Measurements from ENCODE around the gene MYL6. TPM values are rescaled to one million over a fixed set of nuclear protein-coding genes. Genes with fewer than 3 reads are reported as not detected.

MYL6 gene
- total RNA-seq (100 to 1,000 TPM; 506 to 663 (median 569) TPM), total RNA-seq (160 to 380 (median 284) reads per million in 29 experiments)
- total RNA-seq (2013) = 1,238 TPM

- H3K9me3 Mint-ChIP-seq = no peaks in the 10 kb centered on the region
- H3K27me3 Mint-ChIP-seq = no peaks in the 10 kb centered on the region
- Histone ChIP-seq H3K4me3 (ENCODE audit: control insufficient read depth in 1 of 2, extremely low read depth in 1 of 2, low read length in 1 of 2) (peak within 1 kb of the TSS; percentile 91 to 99), H3K36me3 (ENCODE audit: control insufficient read depth in 2 of 2, extremely low read depth in 1 of 2, insufficient read depth in 1 of 2, low read length in 1 of 2) (peaks cover 6 to 39% of the 10 kb centered on the region in 2 donors), H3K27ac (ENCODE audit: low read length) (peak within 1 kb of the TSS; percentile 93), H3K4me1 (ENCODE audit: control insufficient read depth in 1 of 2, extremely low read depth in 1 of 2, insufficient read depth in 2 of 2, low read length in 2 of 2) (peaks cover 18 to 51% of the 10 kb centered on the region in 2 experiments), H3K9me3 (no peaks in the 10 kb centered on the region), H3K27me3 (replicated peaks in 1 of 2; ENCODE audit: control insufficient read depth in 2 of 2, extremely low read depth in 1 of 2, insufficient read depth in 2 of 2, low read length in 1 of 2) (no peaks in the 10 kb centered on the region)
- ChIA-PET POLR2A (interaction anchor here in 1 of 2 donors (0.5 to 1.7 kb wide), 3 partner anchors 30 to 56 kb away, joined by 3 to 9 read pairs (median 5); partner anchors contain the start of genes ESYT1 and RPL41), CTCF (interaction anchor here in 1 of 2 donors (0.9 to 3.0 kb wide), 4 partner anchors 22 to 64 kb away, joined by 3 to 10 read pairs (median 7); partner anchors contain the start of genes ESYT1 and SMARCC2)
- H3K4me1 Mint-ChIP-seq = peaks cover 42 to 56% (median 56%) of the 10 kb centered on the region in 3 donors
- 0% methylated on average over 17 of the region's 30 CpGs for WGBS (ENCODE audit: insufficient coverage)
- ATAC-seq (replicated peaks in 1 of 4) (peak; percentile 85 to 88 (median 86)), DNase-seq (peak; percentile 65 to 97 (median 90))
- H3K36me3 Mint-ChIP-seq = peaks cover 30% of the 10 kb centered on the region
- peak within 1 kb of the TSS; percentile 89 to 99 (median 97) for H3K4me3 Mint-ChIP-seq
- H3K27ac Mint-ChIP-seq = peak within 1 kb of the TSS; percentile 94 to 98
Measured at GRCh38 chr12:56158029-56158925, at the start of gene MYL6. MYL6 (plus strand) TSS chr12:56158359; CDS start chr12:56158402, 43 bp downstream.

GRCh38 chr12:56110571-56110970, 47.6 kb upstream of the MYL6 start:
- H3K9me3 Mint-ChIP-seq = no peaks in the 10 kb centered on the region
- Histone ChIP-seq H3K4me1 (ENCODE audit: control insufficient read depth in 1 of 2, extremely low read depth in 1 of 2, insufficient read depth in 2 of 2, low read length in 2 of 2) (peaks cover 8 to 14% of the 10 kb centered on the region in 2 experiments), H3K9me3 (no peaks in the 10 kb centered on the region), H3K4me3 (ENCODE audit: control insufficient read depth in 1 of 2, extremely low read depth in 1 of 2, low read length in 1 of 2) (no peak overlapping the region), H3K27me3 (replicated peaks in 1 of 2; ENCODE audit: control insufficient read depth in 2 of 2, extremely low read depth in 1 of 2, insufficient read depth in 2 of 2, low read length in 1 of 2) (no peaks in the 10 kb centered on the region), H3K36me3 (ENCODE audit: control insufficient read depth in 2 of 2, extremely low read depth in 1 of 2, insufficient read depth in 1 of 2, low read length in 1 of 2) (peaks cover 7 to 71% of the 10 kb centered on the region in 2 donors), H3K27ac (ENCODE audit: low read length) (no peak overlapping the region)
- ChIA-PET POLR2A (interaction anchor here in 1 of 2 donors (0.6 kb wide), 1 partner anchor 41 kb away, joined by 3 read pairs; no protein-coding TSS in a partner anchor), CTCF (interaction anchor here in 1 of 2 donors (0.5 kb wide), 1 partner anchor 30 kb away, joined by 5 read pairs; no protein-coding TSS in a partner anchor)
- WGBS (ENCODE audit: insufficient coverage) = no CpG with 5 or more reads among the region's 5 CpGs
- H3K27me3 Mint-ChIP-seq = no peaks in the 10 kb centered on the region
- no peak overlapping the region for H3K4me3 Mint-ChIP-seq
- H3K27ac Mint-ChIP-seq = no peak overlapping the region
- ATAC-seq (replicated peaks in 1 of 4) (no peak), DNase-seq (no peak)
- H3K36me3 Mint-ChIP-seq = peaks cover 59% of the 10 kb centered on the region
- H3K4me1 Mint-ChIP-seq = peaks cover 15 to 20% (median 19%) of the 10 kb centered on the region in 3 donors

DNA sequence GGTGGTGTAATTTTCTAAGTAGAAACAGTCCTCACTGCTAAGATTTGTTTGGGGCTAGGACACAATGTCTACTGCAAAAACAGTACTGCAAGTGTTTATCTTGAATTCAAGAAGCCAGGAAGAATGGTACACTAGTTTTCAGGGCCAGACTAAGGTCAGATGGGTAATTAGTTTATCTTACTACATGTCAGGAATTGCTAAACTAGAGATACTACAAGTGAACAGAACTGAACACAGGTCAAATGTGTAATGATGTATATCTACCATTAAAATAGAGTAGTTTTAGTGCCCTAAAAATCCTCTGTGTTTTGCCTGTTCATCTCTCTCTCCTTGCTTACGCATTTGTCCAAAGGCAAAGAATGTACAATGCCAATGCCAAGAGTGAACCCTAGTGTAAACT, 44.1 kb upstream of the MYL6 start:
- no CpG with 5 or more reads among the region's 1 CpG for WGBS (ENCODE audit: insufficient coverage)
- Mint-ChIP-seq H3K4me3 (peak overlapping the region in 1 of 3 donors; percentile 37), H3K27ac (peak overlapping the region in 1 of 2 donors; percentile 14), H3K4me1 (peaks cover 24 to 32% (median 25%) of the 10 kb centered on the region in 3 donors), H3K27me3 (no peaks in the 10 kb centered on the region), H3K36me3 (peaks cover 47% of the 10 kb centered on the region), H3K9me3 (no peaks in the 10 kb centered on the region)
- DNase-seq = no peak
- no peak for ATAC-seq (replicated peaks in 1 of 4)
- Histone ChIP-seq H3K36me3 (ENCODE audit: control insufficient read depth in 2 of 2, extremely low read depth in 1 of 2, insufficient read depth in 1 of 2, low read length in 1 of 2) (peaks cover 0 to 50% of the 10 kb centered on the region in 2 donors), H3K27ac (ENCODE audit: low read length) (no peak overlapping the region), H3K4me3 (ENCODE audit: control insufficient read depth in 1 of 2, extremely low read depth in 1 of 2, low read length in 1 of 2) (no peak overlapping the region), H3K27me3 (replicated peaks in 1 of 2; ENCODE audit: control insufficient read depth in 2 of 2, extremely low read depth in 1 of 2, insufficient read depth in 2 of 2, low read length in 1 of 2) (no peaks in the 10 kb centered on the region), H3K9me3 (no peaks in the 10 kb centered on the region), H3K4me1 (ENCODE audit: control insufficient read depth in 1 of 2, extremely low read depth in 1 of 2, insufficient read depth in 2 of 2, low read length in 2 of 2) (peaks cover 9 to 24% of the 10 kb centered on the region in 2 experiments)
- POLR2A ChIA-PET = no interaction called here
- CTCF ChIA-PET = no interaction called here

DNA sequence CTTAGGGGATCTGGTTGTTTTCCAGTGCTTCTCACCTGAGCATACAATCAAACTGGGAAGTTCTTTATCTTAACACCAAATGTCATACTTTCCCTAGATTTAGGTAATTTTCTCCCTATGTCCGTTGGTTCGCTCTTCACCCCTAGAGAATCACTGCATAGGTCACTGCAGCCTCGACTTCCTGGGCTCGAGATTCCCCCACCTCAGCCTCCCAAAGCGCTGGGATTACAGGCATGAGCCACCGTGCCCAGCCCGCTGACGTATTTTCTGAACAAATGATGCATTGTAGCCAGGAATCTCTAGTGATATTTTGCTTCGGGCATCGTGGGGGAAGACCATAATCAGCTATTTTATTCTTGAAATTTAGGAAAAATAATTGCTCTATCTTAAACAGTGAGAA, 42.8 kb upstream of the MYL6 start:
- DNase-seq (no peak), ATAC-seq (replicated peaks in 1 of 4) (no peak)
- Histone ChIP-seq H3K27me3 (replicated peaks in 1 of 2; ENCODE audit: control insufficient read depth in 2 of 2, extremely low read depth in 1 of 2, insufficient read depth in 2 of 2, low read length in 1 of 2) (no peaks in the 10 kb centered on the region), H3K27ac (ENCODE audit: low read length) (peak overlapping the region; percentile 92), H3K36me3 (ENCODE audit: control insufficient read depth in 2 of 2, extremely low read depth in 1 of 2, insufficient read depth in 1 of 2, low read length in 1 of 2) (peaks cover 0 to 41% of the 10 kb centered on the region in 2 donors), H3K4me1 (ENCODE audit: control insufficient read depth in 1 of 2, extremely low read depth in 1 of 2, insufficient read depth in 2 of 2, low read length in 2 of 2) (peaks cover 11 to 29% of the 10 kb centered on the region in 2 experiments), H3K9me3 (no peaks in the 10 kb centered on the region), H3K4me3 (ENCODE audit: control insufficient read depth in 1 of 2, extremely low read depth in 1 of 2, low read length in 1 of 2) (peak overlapping the region in 1 of 2 donors; percentile 75)
- Mint-ChIP-seq H3K4me3 (peak overlapping the region; percentile 94 to 99 (median 94)), H3K27me3 (no peaks in the 10 kb centered on the region), H3K4me1 (peaks cover 34 to 39% (median 35%) of the 10 kb centered on the region in 3 donors), H3K27ac (peak overlapping the region; percentile 97 to 98), H3K9me3 (no peaks in the 10 kb centered on the region), H3K36me3 (peaks cover 38% of the 10 kb centered on the region)
- CTCF ChIA-PET = no interaction called here
- WGBS (ENCODE audit: insufficient coverage) = 72% methylated on average over 4 of the region's 10 CpGs
- POLR2A ChIA-PET = interaction anchor here in 1 of 2 donors (0.6 kb wide), 1 partner anchor 512 kb away, joined by 6 read pairs; no protein-coding TSS in a partner anchor

DNA sequence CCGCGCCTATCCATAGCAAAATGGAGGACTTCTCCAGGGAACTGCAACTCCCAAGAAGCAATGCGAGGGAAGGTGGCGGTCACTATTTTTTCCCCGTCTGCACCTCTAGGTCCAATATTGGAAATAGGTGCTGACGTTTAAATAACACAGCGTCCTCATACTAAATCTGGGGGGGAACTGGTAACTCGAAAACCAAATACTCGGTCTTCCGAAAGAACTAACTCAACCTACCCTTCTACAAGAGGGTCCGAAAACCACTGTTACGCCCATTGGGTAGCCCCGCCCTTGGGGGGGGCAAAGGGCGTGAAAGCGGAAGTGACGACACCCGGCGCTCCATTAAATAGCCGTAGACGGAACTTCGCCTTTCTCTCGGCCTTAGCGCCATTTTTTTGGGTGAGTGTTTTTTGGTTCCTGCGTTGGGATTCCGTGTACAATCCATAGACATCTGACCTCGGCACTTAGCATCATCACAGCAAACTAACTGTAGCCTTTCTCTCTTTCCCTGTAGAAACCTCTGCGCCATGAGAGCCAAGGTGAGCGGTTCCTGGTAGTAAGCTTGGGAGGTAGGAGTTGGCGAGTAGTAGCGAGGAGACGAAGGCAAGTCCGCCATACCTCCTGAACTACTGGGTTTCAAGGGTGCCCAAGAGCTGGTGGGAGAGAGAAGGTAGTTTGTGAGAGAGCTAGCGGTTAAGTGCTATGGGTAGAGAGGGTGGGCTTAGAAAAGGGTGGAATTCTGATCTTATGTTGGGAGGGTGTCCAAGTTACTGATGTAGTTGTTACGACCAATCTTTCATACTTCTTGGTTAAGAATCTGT, 41.7 kb upstream of the MYL6 start, which contains the start of gene RPL41:
RPL41 (plus strand) TSS at position 367 of the 815 bp plus-strand sequence.
- Histone ChIP-seq H3K4me1 (ENCODE audit: control insufficient read depth in 1 of 2, extremely low read depth in 1 of 2, insufficient read depth in 2 of 2, low read length in 2 of 2) (peaks cover 11 to 29% of the 10 kb centered on the region in 2 experiments), H3K4me3 (ENCODE audit: control insufficient read depth in 1 of 2, extremely low read depth in 1 of 2, low read length in 1 of 2) (peak within 1 kb of the TSS; percentile 75 to 94), H3K27me3 (replicated peaks in 1 of 2; ENCODE audit: control insufficient read depth in 2 of 2, extremely low read depth in 1 of 2, insufficient read depth in 2 of 2, low read length in 1 of 2) (no peaks in the 10 kb centered on the region), H3K36me3 (ENCODE audit: control insufficient read depth in 2 of 2, extremely low read depth in 1 of 2, insufficient read depth in 1 of 2, low read length in 1 of 2) (peaks cover 7 to 40% of the 10 kb centered on the region in 2 donors), H3K9me3 (no peaks in the 10 kb centered on the region), H3K27ac (ENCODE audit: low read length) (peak within 1 kb of the TSS; percentile 92)
- peak; percentile 84 to 97 (median 92) for DNase-seq
- Mint-ChIP-seq H3K4me3 (peak within 1 kb of the TSS; percentile 94 to 99 (median 94)), H3K4me1 (peaks cover 34 to 39% (median 35%) of the 10 kb centered on the region in 3 donors), H3K9me3 (no peaks in the 10 kb centered on the region), H3K36me3 (peaks cover 32% of the 10 kb centered on the region), H3K27me3 (no peaks in the 10 kb centered on the region), H3K27ac (peak within 1 kb of the TSS; percentile 97 to 98)
- ChIA-PET POLR2A (interaction anchor here (0.6 to 3.5 kb wide), 13 partner anchors 11 to 344 kb away, joined by 3 to 33 read pairs (median 4); partner anchors contain the start of genes ESYT1 (in 1 of the 2), MYL6 (in 1 of the 2), PA2G4 (in 1 of the 2) and RAB5B (in 1 of the 2)), CTCF (interaction anchor here (0.6 to 4.0 kb wide), 8 partner anchors 11 to 333 kb away, joined by 3 to 65 read pairs (median 3); partner anchors contain the start of genes ESYT1 (in 1 of the 2), MYL6B (in 1 of the 2), PA2G4 (in 1 of the 2) and RAB5B (in 1 of the 2))
- ATAC-seq (replicated peaks in 1 of 4) = peak; percentile 56 to 65 (median 62)
- WGBS (ENCODE audit: insufficient coverage) = 0% methylated on average over 12 of the region's 34 CpGs
